ENCODE measurements around the gene LAMTOR1.

The LAMTOR1 gene

GRCh38 chr11:72066855-72067254 lies 36.2 kb downstream of the LAMTOR1 start:
- H3K9me3 ChIP-seq (ENCODE audit: control insufficient read depth in 1 of 2, low read length in 2 of 2): no peaks in the 10 kb centered on the region
- no peaks in the 10 kb centered on the region for H3K36me3 ChIP-seq (ENCODE audit: control insufficient read depth in 1 of 2, insufficient read depth in 2 of 2, low read length in 2 of 2)
- H3K4me1 ChIP-seq (ENCODE audit: control insufficient read depth in 1 of 2, insufficient read depth in 2 of 2, low read length in 2 of 2): peaks cover 20 to 25% of the 10 kb centered on the region in 2 donors
- no peaks in the 10 kb centered on the region for H3K27me3 ChIP-seq (ENCODE audit: low read depth, low read length)
- H3K27ac ChIP-seq (ENCODE audit: low read length): peak overlapping the region; percentile 1
- no peak overlapping the region for H3K4me3 ChIP-seq (ENCODE audit: low read depth in 1 of 2, low read length in 2 of 2)

- H3K27ac ChIP-seq (ENCODE audit: low read length): no peak overlapping the region
Measured at GRCh38 chr11:72061739-72062396, 41.2 kb downstream of the LAMTOR1 start.

GRCh38 chr11:72058416-72059034 lies 44.6 kb downstream of the LAMTOR1 start:
- Histone ChIP-seq H3K4me3 (ENCODE audit: low read depth in 1 of 2, low read length in 2 of 2) (no peak overlapping the region), H3K36me3 (ENCODE audit: control insufficient read depth in 1 of 2, insufficient read depth in 2 of 2, low read length in 2 of 2) (no peaks in the 10 kb centered on the region), H3K9me3 (ENCODE audit: control insufficient read depth in 1 of 2, low read length in 2 of 2) (no peaks in the 10 kb centered on the region), H3K4me1 (ENCODE audit: control insufficient read depth in 1 of 2, insufficient read depth in 2 of 2, low read length in 2 of 2) (no peaks in the 10 kb centered on the region), H3K27ac (ENCODE audit: low read length) (no peak overlapping the region), H3K27me3 (ENCODE audit: low read depth, low read length) (no peaks in the 10 kb centered on the region)

More at GRCh38 chr11:72061739-72062396, 41.2 kb downstream of the LAMTOR1 start:
- H3K4me3 ChIP-seq (ENCODE audit: low read depth in 1 of 2, low read length in 2 of 2): no peak overlapping the region
- H3K27me3 ChIP-seq (ENCODE audit: low read depth, low read length): no peaks in the 10 kb centered on the region
- peaks cover 0 to 6% of the 10 kb centered on the region in 2 donors for H3K4me1 ChIP-seq (ENCODE audit: control insufficient read depth in 1 of 2, insufficient read depth in 2 of 2, low read length in 2 of 2)
- no peaks in the 10 kb centered on the region for H3K9me3 ChIP-seq (ENCODE audit: control insufficient read depth in 1 of 2, low read length in 2 of 2)
- H3K36me3 ChIP-seq (ENCODE audit: control insufficient read depth in 1 of 2, insufficient read depth in 2 of 2, low read length in 2 of 2): no peaks in the 10 kb centered on the region

- Histone ChIP-seq H3K27ac (ENCODE audit: low read length) (no peak overlapping the region), H3K36me3 (ENCODE audit: control insufficient read depth in 1 of 2, insufficient read depth in 2 of 2, low read length in 2 of 2) (no peaks in the 10 kb centered on the region), H3K4me1 (ENCODE audit: control insufficient read depth in 1 of 2, insufficient read depth in 2 of 2, low read length in 2 of 2) (peaks cover 3 to 8% of the 10 kb centered on the region in 2 donors), H3K27me3 (ENCODE audit: low read depth, low read length) (no peaks in the 10 kb centered on the region), H3K9me3 (ENCODE audit: control insufficient read depth in 1 of 2, low read length in 2 of 2) (no peaks in the 10 kb centered on the region), H3K4me3 (ENCODE audit: low read depth in 1 of 2, low read length in 2 of 2) (no peak overlapping the region)
Measured at GRCh38 chr11:72048766-72049460, 54.2 kb downstream of the LAMTOR1 start.
